GM21825 (cell line): Measurements from ENCODE around the gene LZTS3.

Source experiments
- ATAC-seq: cut with Tn5 transposase; IDR thresholded peaks from one replicate; pipeline ENCODE4 v1.9.1; 2021; ENCODE audit warnings: mild to moderate bottlenecking, moderate library complexity; ENCODE audit not compliant: unreplicated experiment

LZTS3 gene

DNA sequence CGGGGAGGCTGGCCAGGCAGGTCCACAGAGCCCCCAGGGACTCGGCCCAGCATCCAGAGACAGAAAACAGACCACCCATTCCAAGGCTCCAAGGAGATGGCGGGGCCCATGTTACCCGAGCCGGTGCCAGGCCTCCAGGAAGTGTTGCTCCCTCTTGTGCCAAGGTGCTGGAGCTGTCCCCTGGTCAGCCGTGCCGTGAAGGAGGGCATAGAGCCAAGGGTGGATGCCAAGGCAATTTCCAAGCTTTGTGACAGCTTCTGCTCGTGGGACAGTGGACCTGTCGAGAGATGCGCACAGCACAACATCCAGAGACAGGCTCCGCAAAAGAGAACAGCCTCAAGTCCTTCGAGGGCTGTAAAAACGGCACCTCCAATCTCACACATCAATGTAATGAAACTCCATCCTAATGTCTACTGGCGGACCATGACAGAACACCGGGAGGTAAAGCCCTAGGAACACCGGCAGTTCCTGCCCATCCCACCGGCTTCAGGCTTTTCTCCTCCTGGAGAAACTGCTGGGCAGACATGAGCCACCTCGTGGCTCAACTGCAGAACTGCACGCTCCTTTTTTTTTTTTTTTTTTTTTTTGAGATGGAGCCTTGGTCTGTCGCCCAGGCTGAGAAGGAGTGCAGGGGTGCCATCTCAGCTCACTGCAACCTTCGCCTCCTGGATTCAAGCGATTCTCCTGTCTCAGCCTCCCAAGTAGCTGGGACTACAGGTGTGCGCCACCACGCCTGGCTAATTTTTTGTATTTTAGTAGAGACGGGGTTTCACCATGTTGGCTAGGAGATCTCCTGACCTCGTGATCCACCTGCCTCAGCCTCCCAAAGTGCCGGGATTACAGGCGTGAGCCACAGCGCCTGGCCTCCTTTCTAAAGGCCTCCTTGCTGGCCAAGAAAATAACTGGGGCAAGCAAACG is 57.9 kb downstream of the LZTS3 start:
- ATAC-seq: no peak
